GM13977 (cell line): ENCODE measurements around the gene AURKA.

Experiments
- DNase-seq: peaks from one replicate; pipeline ENCODE4 v3.0.0; 2012; ENCODE audit warnings: low spot score
- CTCF ChIP-seq: IDR thresholded peaks from 2 replicates; pipeline ENCODE4 v1.5.1; 2012; ENCODE audit warnings: mild to moderate bottlenecking, control low read depth; ENCODE audit not compliant: insufficient read depth; ENCODE audit errors: extremely low read depth, missing control alignments
- in situ Hi-C: fragments of 300-500 bp; cut with MboI; formaldehyde crosslinking; loops from one replicate; pipeline ENCODE4 v1.12.0; 2022; ENCODE audit warnings: low sequenced_read_pairs, low pct_unique_long_range_greater_than_20kb, mixed read lengths, inconsistent platforms; ENCODE audit not compliant: unreplicated experiment

AURKA gene

GRCh38 chr20:56428881-56429280 lies 36.9 kb upstream of the AURKA start:
- DNase-seq = no peak
- in situ Hi-C loops = no loop called here
- no peak for TF ChIP-seq CTCF

- no peak for DNase-seq
- no peak for TF ChIP-seq CTCF
- in situ Hi-C loops = no loop called here
These were observed 36.4 kb upstream of the AURKA start for GRCh38 chr20:56428410-56428809.

DNA sequence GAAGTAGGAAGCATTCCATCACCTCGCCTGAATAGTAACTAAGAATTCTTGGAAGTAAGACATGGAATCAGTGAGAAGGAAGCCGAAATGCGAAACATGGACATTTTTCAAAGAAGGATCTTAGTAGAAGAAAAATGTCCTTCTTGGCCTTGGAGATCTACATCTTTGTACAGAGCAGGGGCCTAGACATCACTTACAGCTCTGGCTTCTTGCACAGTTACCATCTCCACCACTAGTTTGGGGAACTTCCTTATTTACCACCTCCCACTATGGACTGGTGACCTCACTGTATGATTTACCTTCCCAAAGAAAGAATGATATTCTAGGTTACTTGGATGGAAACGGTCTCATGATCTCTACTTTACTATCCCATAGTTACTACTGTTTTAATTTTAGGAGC lies 35.8 kb upstream of the AURKA start:
- no peak for DNase-seq
- no peak for TF ChIP-seq CTCF
- in situ Hi-C loops = no loop called here

DNA sequence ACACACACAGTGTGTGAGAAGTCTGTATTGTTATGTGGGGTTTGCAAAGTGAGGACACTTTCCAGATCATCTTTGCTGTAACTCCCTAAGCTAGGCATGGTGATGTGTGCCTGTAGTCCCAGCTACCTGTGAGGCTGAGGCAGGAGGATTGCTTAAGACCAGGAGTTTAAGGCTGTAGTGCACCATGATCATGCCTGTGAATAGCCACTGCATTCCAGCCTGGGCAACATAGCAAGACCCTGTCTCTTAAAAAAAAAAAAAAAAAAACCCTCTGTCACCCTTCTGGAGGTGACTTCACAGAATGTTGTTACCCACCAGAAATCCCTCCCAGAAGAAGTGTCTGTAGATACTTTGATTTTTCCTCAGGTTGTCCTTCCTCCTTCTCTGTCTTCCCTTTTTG lies 34.9 kb upstream of the AURKA start:
- in situ Hi-C loops = no loop called here
- DNase-seq = no peak
- TF ChIP-seq CTCF = no peak

- TF ChIP-seq CTCF = no peak
- in situ Hi-C loops = no loop called here
These were observed 34.0 kb upstream of the AURKA start for GRCh38 chr20:56426026-56426425.

DNA sequence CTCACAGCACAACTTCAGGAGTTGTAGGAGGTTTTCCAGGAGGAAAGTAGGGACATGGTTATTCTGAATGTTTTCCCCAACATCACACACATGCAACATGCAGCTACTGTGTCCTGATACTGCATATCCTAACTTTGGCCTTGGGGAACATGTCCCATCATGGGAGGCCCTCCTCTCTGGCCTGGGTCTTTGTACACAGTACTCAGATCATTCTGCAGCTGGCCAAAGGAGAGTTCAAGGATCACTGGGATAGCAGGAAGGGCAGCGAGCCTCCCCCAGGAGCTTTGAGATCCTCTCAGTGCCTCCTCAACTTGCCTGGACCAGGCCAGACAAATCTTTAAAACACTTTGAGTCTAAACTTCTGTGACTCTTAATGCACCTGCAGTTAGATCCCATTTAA lies 32.9 kb upstream of the AURKA start:
- no peak for TF ChIP-seq CTCF
- in situ Hi-C loops = no loop called here
- DNase-seq = no peak

More at GRCh38 chr20:56426026-56426425, 34.0 kb upstream of the AURKA start:
- no peak for DNase-seq

DNA sequence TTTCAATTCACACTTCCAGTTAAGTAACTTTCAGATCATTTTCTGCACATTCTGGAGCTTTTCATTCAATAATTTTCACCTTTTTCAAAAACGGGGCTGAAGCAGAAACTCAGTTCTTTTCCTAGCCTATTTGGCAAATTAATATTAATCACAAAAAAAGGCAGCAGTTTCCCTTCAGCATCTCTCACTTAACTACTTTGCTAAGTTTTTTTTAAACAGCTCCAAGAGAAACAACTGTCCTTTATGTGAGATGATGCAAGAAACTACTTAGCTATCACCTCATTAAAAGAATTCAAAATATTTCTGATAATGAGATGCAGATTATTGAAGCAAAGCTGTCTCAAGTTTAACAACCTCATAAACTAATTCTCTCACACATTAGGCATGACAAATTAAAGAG lies 31.9 kb upstream of the AURKA start:
- in situ Hi-C loops = no loop called here
- no peak for TF ChIP-seq CTCF
- DNase-seq = no peak
